K562 (cell line): ENCODE data around the gene FASTK. TPM values are rescaled to one million over a fixed set of nuclear protein-coding genes. Genes with fewer than 3 reads are reported as not detected.
A peak's percentile ranks its signal among the peaks of the same experiment; 100 is the strongest.

Experiments used
- DDX20 ChIP-seq: fragments of 450-650 bp; IDR thresholded peaks from 2 replicates; pipeline ENCODE4 v1.6.1; 2016; ENCODE audit warnings: missing genetic modification characterization, low read depth, mild to moderate bottlenecking, missing compliant biosample characterization, moderate library complexity
- DIDO1 ChIP-seq: fragments of 450-650 bp; IDR thresholded peaks from 2 replicates; pipeline ENCODE4 v1.6.1; 2016; ENCODE audit warnings: low read depth, missing biosample characterization, missing genetic modification characterization
- FOXJ3 ChIP-seq: sonication (generic); formaldehyde crosslinking; IDR thresholded peaks from 2 replicates; pipeline ENCODE4 v1.4.0; 2020; ENCODE audit warnings: mild to moderate bottlenecking, missing genetic modification reagents
- HOMEZ ChIP-seq: fragments of 250-450 bp; sonication (Bioruptor Pico); IDR thresholded peaks from 2 replicates; pipeline ENCODE4 v1.4.0; 2020; ENCODE audit warnings: mild to moderate bottlenecking, moderate library complexity
- IRF9 ChIP-seq: fragments of 450-650 bp; IDR thresholded peaks from 2 replicates; pipeline ENCODE4 v1.6.1; 2016; ENCODE audit warnings: missing biosample characterization, missing genetic modification characterization
- KDM2B ChIP-seq: fragments of 250-450 bp; sonication (Bioruptor Pico); IDR thresholded peaks from 2 replicates; pipeline ENCODE4 v1.8.0; 2021; ENCODE audit warnings: mild to moderate bottlenecking, moderate library complexity
- NFE2 ChIP-seq: IDR thresholded peaks from 2 replicates; pipeline ENCODE4 v1.6.1; 2014; ENCODE audit warnings: antibody characterized with exemption, low read depth
- NFIX ChIP-seq: fragments of 250-450 bp; sonication (Bioruptor Pico); IDR thresholded peaks from 2 replicates; pipeline ENCODE4 v1.4.0; 2020; ENCODE audit warnings: low read depth, mild to moderate bottlenecking, moderate library complexity
- NONO ChIP-seq, 2 experiments: fragments of 200-400 bp in 1 of 2; fragments of 450-650 bp in 1 of 2; formaldehyde crosslinking in 1 of 2; IDR thresholded peaks; 2 replicates each; pipeline ENCODE4 v1.6.1; 2017; ENCODE audit warnings: low read depth in 2 of 2, mild to moderate bottlenecking in 2 of 2, moderate library complexity in 2 of 2, low read length in 1 of 2
- RAD51 ChIP-seq: fragments of 450-650 bp; IDR thresholded peaks from 2 replicates; pipeline ENCODE4 v1.7.1; 2016; ENCODE audit warnings: low read depth, mild to moderate bottlenecking, borderline replicate concordance
- RBM14 ChIP-seq: fragments of 200-400 bp; formaldehyde crosslinking; IDR thresholded peaks from 2 replicates; pipeline ENCODE4 v1.6.1; 2018; ENCODE audit warnings: low read depth, mild to moderate bottlenecking, low read length, moderate library complexity, borderline replicate concordance; ENCODE audit not compliant: insufficient read depth
- SNRNP70 ChIP-seq: fragments of 200-400 bp; formaldehyde crosslinking; optimal IDR thresholded peaks from 2 replicates; pipeline ENCODE3; 2017; ENCODE audit warnings: low read depth, low read length
- THRAP3 ChIP-seq: fragments of 450-650 bp; IDR thresholded peaks from 2 replicates; pipeline ENCODE4 v1.6.1; 2016; ENCODE audit warnings: mild to moderate bottlenecking, inconsistent platforms, borderline replicate concordance
- TRIM24 ChIP-seq, 2 experiments: fragments of 450-650 bp; IDR thresholded peaks; 2 replicates each; pipeline ENCODE4 v1.6.1; 2016
- ZBED1 ChIP-seq: IDR thresholded peaks from 2 replicates; pipeline ENCODE4 v1.6.1; 2014
- ZBTB11 ChIP-seq, 3 experiments: fragments of 200-800 bp in 1 of 3; fragments of 250-450 bp in 1 of 3; fragments of 450-650 bp in 1 of 3; sonication (Bioruptor Pico) in 1 of 3; sonication (Bioruptor generic) in 1 of 3; formaldehyde crosslinking in 1 of 3; IDR thresholded peaks; 2 replicates each; pipeline versions ENCODE4 v1.6.1 to v1.8.0; 2016 to 2022; ENCODE audit warnings: mild to moderate bottlenecking in 2 of 3, missing genetic modification characterization in 2 of 3, missing compliant biosample characterization in 1 of 3, moderate library complexity in 1 of 3
- ZBTB8A ChIP-seq: fragments of 450-650 bp; IDR thresholded peaks from 2 replicates; pipeline ENCODE4 v1.6.1; 2018; ENCODE audit warnings: mild to moderate bottlenecking, moderate library complexity; ENCODE audit not compliant: partially characterized antibody
- ZC3H8 ChIP-seq: fragments of 450-650 bp; IDR thresholded peaks from 2 replicates; pipeline ENCODE4 v1.6.1; 2017
- ZNF395 ChIP-seq: fragments of 200-800 bp; sonication (Bioruptor generic); IDR thresholded peaks from 2 replicates; pipeline ENCODE4 v1.6.1; 2017; ENCODE audit warnings: missing genetic modification characterization, missing compliant biosample characterization
- ZSCAN29 ChIP-seq: fragments of 450-650 bp; IDR thresholded peaks from 2 replicates; pipeline ENCODE4 v1.6.1; 2017
- polyA plus RNA-seq, 8 experiments: library from polyadenylated mRNA; depleted of rRNA in 4 of 8; stranded (reverse) in 5 of 8; unstranded in 3 of 8; fragments of >200 nt; fragmentation: Nextera tagmentation in 2 of 8; fragmentation: Illumina TruSeq in 1 of 8; extraction: Ambion mirVana in 2 of 8; extraction: Trizol in 1 of 8; gene quantifications; 2 replicates each; pipeline versions ENCODE4 v1.2.1 to v1.2.3, GENCODE V29; 2011 to 2014; ENCODE audit warnings: inconsistent platforms in 1 of 8, missing spikeins in 1 of 8
- total RNA-seq, 7 experiments: library from RNA; depleted of rRNA in 6 of 7; stranded (reverse); fragments of >200 nt in 6 of 7; fragmentation: Illumina TruSeq in 2 of 7; extraction: Trizol in 2 of 7; gene quantifications; 2 replicates each; pipeline versions ENCODE4 v1.2.1 to v1.2.3, GENCODE V29; 2011 to 2021; ENCODE audit warnings: low replicate concordance in 1 of 7
- TF ChIP-seq, protein P1 (sequence below): fragments of 450-650 bp; IDR thresholded peaks from 2 replicates; pipeline ENCODE4 v1.6.1; 2016; ENCODE audit warnings: low read depth, mild to moderate bottlenecking, moderate library complexity

The FASTK gene
- total and polyA plus RNA-seq, 9 of the 15 experiments (the other 6 are each of a cell fraction or from before 2014, with no cell fraction given) = 0.51 to 150 (median 48.2) TPM

DNA sequence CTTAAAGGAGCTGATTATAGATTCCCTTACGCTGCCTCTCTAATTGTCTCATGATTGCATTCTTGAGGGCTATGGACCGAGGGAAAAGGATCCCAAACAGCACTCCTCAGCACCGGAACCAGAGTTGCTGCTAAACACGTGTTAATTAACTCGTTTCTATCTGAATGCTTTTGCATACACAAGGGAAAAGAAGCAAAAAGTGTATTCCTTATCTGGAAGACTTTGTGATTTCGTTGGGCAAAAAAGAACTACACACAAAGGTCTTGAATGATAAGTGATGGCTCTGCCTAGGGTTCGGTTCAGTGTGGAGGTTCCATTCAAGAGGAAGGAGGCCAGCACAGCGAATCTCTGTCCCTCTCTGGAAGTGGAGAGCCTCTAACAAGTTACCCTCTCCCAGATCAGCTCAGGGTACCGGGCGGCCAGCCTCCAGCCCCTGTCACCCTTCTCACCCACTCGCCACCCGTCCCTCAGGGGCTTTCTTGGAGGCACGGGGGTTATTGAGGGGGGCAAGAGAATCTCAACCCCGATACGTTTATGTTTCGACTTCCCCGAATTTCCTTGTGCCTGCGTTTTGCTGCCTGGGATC lies 21.7 kb downstream of the FASTK start (continued):
- TF ChIP-seq ZBTB11 (CRISPR knock-in tag; IDR thresholded peaks at IDR 0.05) = no peak
- no peak for TF ChIP-seq ZC3H8
- TF ChIP-seq, protein P1, sequence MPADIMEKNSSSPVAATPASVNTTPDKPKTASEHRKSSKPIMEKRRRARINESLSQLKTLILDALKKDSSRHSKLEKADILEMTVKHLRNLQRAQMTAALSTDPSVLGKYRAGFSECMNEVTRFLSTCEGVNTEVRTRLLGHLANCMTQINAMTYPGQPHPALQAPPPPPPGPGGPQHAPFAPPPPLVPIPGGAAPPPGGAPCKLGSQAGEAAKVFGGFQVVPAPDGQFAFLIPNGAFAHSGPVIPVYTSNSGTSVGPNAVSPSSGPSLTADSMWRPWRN = no peak; the same call in 1 of the 2 replicates
- TF ChIP-seq SNRNP70 = no peak
- no peak for TF ChIP-seq HOMEZ (CRISPR knock-in tag)
- TF ChIP-seq KDM2B (CRISPR knock-in tag) = peak; percentile 51; the same call in 1 of the 2 replicates
- TF ChIP-seq THRAP3 = no peak
- TF ChIP-seq DDX20 (tag) = no peak
- no peak for TF ChIP-seq TRIM24 (IDR thresholded peaks at IDR 0.05)
- TF ChIP-seq RBM14 = no peak
- no peak for TF ChIP-seq FOXJ3 (CRISPR knock-in tag)
- no peak for TF ChIP-seq NFE2
- no peak for TF ChIP-seq RAD51
- TF ChIP-seq ZBTB8A = no peak
- no peak for TF ChIP-seq IRF9
- TF ChIP-seq NFIX (CRISPR knock-in tag) = no peak
- TF ChIP-seq DIDO1 (tag) = no peak
- no peak for TF ChIP-seq ZSCAN29
- no peak for TF ChIP-seq ZBED1
- TF ChIP-seq NONO (IDR thresholded peaks at IDR 0.05; ENCODE audit: low read depth in 2 of 2, low read length in 1 of 2) = no peak
- TF ChIP-seq ZNF395 (CRISPR knock-in tag) = no peak
